Epidermal melanocyte (primary cell): ENCODE results near the gene CRYBB3.

ENCODE experiments used
- DNase-seq: peaks from one replicate; pipeline ENCODE4 v3.0.0; 2011; ENCODE audit warnings: low spot score; ENCODE audit not compliant: insufficient read length

Gene CRYBB3

DNA sequence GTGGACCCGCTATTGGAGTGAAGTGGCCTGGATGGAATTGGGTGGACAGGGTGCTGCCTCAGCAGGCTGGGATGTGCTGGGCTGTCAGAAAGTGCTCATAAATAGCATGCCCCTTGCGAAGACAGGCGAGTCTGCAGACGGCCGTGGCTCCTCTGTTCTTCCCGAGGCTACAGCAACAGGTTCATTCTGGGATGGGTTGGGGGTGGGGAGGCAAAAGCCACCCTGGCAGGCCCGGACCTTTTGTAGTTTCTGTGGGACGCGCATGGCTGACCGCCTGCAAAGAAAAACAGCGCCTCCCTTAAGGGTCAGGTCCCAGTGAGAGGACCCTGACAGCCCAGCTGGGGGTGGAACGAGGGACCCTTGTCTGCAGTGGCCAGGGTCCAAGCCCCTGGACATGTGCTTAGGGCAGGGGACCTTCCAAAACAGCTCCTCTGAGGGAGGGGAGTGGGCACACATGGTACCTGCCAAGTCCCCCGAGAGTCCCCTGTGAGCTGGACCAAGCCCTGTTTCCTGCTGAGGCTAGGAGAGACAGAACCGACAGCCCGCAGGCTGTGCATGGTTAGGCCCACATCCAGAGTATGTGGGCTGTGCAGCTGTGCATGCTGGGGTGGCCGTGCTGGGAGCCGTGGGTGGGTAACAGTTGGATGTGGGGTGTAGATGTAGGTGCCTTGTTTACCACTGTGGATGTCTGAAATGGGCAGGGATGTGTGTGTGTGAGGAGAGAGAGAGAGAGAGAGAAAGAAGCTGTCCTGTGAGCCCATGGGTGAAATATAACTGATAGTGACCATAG, at the start of gene CRYBB3:
Gene CRYBB3, plus strand, starts transcription at position 128 of the 790 bp plus-strand sequence. CDS start 1,539 bp downstream, outside the sequence.
- DNase-seq, result no peak

DNA sequence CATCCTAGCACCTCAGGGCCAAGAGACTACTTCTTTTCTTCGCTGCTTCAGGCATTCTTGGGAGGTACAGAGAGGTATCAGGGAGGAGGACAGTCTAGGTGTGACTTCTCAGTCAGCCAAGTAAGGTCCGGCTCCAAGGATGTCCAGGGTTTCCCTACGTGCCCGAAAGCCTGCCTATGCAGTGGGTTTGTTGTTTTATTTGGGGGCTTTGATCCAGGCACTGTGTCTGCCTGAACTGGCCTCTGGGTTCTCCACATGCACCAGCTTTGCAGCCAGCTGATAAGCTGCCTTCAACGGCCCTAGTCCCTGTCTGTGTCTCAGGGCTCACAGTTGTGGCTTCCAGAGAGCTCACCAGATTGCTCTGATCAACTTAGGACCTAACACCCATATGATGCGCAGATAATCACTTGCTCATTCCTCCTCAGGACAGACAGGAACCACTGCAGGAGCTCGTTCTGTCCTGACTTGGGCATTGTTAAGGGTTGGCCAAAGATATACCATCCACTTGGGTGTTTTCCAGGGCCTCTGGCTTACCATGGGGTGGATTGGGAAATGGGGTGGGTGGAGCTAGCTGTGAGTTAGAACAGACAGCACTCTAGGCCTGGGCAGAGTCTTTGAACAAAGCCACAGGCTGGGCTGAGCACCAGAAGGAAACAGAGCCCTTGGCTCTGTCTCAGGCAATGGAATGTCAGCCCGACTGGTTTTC, 45.5 kb upstream of the CRYBB3 start:
- DNase-seq, result peak; percentile 32

DNA sequence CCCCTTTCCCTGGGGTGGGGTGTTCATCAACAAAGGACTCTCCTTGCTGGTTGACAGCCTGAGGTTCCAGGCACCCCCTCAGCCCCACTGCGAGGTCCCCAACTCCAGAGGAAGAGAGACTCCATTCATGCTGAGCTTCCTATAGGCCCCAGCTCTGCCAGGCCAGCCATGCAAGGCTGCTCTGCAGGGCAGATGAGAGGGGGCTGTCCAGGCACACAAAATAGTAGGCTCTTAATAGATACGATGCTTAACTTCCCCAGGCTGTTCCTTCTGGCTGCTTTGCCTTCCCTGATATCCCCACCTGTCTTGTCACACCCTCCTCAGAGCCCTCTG, 45.0 kb upstream of the CRYBB3 start:
- DNase-seq, result no peak

DNA sequence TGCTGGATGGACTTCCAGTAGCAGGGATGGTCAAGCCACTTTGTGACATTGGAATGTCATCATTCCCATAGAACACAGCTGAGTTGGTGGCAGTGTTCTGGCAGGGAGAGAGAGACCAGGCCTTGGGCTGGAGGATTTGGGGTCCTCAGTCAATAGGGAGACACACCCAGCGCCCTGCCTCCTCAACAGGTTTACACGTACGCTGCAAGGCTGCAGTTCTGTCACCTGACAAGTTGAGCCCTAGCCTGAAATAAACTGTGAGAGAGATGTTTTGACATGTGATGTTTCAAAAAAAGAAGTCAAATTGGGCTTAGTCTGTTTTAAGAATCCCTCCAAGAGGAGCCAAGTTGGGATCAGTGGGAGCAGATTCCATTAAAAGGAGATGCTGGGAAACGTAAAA, 42.9 kb upstream of the CRYBB3 start:
- no peak for DNase-seq

DNA sequence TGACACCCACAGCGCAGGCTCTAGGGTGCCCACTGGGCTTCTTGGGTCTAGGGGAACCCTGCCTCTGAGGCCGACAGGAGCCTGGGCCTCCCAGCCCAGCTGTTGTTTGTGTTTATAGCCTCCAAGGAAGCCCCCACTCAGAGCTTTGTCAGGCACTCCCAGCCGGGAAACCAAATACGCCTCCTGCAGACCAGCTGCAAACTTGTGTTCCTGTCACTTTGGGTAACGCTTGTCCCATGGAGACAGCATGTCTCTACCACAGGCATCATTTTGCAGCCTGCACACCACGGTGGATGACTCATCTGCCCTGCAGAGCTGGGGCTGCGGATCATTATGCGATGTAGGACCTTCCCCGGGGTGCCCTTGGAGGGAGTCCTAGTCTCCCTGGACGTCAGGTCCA, 40.6 kb upstream of the CRYBB3 start:
- no peak for DNase-seq

DNA sequence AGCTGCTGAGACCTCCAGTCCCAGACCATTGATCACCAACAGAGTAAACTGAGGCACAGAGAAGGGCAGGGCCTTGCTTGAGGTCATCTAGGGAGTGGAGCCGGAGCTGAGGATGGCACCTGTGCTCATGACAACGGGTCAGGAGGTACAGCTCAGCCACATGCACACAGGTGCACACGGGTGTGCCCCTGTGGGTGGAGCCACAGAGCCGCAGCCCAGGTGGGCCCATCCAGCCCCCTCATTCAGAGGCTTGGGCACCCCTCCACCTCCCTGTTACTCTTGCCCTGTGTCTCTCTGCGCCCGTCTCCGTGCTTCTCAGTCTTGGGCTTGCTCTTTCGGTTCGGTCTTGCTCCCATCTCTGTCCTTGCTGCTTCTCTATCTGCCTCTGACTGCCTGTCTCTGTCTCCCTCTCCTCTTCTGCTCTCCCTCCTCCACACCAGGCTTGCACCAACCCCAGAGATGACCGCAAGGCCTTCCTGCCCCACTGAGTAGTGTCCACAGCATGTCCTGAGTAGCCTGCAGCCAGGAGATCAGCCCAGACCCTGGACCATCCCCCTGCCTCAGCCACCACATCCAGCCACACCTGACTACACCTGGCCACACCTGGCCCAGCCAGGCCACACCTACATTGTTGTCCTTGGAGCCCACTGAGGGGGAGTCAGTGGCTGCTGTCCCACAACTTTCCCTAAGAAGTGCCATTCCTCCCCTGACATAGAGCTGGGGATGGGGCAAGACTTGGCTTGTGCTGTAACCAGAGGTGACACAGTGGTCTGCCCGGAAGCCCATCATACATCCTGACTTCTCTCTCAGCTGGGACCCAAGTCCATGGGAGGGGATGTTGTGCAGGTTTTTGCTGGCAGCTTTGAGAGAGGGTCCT, 39.3 kb upstream of the CRYBB3 start:
- no peak for DNase-seq

DNA sequence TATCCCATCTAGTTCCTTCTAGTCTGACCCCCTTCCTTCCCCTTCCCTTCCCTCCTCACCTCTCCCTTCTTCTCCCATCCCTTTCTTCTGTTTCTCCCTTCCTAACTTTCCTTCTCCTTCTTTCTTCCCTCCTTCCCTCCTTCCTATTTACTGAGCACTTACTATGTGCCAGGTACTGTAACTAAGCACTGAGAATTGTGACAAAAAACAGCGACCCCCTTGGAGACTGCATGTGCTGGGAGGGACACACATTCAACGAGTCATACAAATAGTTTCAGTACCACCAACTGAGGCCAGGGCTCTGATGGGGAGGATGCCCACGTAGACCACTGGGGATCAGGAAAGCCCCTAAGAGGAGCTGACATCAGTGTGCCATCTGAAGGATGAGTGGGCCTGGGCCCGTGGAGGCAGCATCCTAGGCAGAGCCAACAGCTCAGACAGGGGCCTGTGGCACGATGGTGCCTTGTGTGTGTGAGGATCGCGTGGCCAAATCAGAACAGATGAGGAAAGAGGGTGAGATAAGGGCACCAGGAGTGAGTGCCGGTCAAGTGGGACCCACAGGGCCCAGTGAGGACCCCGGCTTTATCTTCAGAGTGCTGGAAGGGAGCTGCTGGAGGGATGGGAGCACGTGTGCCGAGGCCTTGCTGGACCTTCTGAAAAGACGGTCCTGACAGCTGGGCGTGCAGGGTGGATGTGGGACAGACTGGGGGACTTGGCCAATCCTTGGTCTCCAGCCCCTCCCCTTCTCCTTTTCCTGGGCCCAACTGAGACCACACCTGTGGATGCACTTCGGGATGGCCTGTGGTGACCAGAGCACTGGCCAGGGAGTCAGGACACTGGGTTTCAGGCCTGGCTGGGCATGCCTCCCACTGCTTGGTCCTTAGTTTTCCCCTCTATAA, 38.4 kb upstream of the CRYBB3 start:
- no peak for DNase-seq

DNA sequence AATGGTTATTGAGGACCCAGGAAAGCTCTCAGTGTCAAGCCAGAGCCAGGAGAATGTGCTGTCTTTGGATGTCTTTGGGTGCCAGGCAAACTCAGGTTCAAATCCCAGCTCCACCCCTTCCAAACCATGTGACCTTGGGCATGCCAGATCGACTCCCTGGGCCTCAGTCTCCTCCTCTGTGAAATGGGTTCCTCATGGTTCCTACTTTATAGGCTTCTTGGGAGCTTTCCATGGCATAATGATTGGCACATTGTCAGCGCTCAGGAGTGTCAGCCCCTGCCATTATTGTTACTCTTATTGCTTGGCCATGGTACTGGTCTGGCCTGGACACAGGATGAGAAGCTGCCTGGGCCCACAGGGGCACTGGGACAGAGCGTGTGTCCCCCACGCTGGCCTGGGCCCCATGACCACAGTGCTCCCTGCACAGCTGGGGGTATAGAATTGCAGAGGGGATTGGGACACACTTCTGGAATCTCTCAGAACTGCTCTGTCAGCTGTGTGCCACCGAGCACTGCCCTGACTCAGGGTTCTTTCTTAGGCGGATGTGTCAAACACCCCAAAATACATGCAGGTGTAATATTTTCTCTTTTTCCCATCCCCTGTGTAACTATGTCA, 37.6 kb upstream of the CRYBB3 start:
- no peak for DNase-seq

DNA sequence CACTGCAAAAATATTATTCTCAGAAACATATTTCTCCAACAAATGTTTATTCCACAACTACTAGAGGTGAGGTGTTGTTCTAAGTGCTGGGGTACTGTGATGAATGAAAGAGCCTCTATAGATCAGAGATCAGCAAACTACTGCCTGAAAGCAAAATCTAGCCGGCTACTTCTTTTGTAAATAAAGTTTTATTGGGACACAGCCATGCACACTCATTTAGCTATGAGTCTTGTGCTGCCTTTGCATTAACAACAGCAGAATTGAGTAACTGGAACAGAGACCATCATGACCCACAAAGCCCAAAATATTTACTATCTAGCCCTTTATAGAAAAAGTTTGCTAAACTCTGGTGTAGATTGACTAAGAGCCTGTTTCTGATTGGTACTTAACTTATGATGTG, 37.1 kb upstream of the CRYBB3 start:
- DNase-seq, result no peak

DNA sequence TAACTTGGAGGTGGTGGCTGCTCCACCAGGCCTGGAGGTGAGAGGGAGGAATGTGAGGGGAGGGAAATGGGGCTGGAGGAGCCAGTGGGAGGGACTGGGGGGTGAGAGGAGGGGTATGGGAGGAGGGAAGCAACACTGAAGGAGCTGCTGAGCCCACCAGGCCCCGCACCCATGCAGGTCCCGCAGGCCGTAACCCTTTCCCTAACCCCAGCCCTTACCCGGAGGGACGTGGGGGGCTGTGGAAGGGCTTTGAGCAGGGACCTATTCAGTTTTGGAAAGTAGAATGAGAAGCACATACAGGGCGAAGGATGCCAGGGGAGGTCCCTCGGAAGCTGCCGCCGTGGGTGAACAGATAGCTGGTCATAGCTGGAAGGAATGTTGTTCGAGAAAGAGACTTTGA, 33.9 kb upstream of the CRYBB3 start:
- no peak for DNase-seq

DNA sequence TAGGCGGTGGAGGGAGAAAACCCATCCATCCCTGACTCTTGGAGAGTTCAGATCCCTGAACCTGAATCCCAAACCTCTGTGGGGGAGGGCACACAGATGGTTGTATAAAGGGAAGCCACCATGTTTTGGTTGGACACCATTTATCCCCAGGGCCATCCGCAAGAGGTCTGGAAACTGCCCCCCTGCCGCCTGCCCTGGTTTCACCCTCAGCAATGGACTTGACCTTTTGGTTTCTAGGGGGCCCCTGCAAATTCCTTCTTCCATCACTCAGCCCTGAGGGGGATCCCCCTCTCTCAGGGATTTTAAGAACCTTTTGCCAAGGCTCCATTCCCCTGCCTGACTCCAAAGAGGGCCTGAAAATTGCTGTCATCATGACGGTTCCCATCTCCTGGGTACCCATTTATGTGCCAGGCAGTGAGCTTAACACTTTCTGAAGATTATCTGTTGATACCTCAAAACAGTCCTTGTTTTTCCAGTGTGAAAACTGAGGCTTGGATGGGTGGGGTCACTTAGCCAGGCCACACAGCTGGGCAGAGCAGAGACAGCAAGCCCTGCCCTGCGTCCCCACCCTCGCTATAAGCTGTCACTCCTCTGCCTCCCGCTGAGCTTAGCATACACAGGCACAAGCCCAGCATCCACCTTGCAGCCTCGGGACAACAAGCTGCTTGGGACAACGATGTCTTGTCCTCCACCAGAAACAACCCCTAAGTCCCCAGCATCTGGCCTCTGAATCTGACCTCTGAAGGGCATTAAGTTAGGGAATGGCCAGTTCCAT, 33.2 kb upstream of the CRYBB3 start:
- DNase-seq, result no peak

DNA sequence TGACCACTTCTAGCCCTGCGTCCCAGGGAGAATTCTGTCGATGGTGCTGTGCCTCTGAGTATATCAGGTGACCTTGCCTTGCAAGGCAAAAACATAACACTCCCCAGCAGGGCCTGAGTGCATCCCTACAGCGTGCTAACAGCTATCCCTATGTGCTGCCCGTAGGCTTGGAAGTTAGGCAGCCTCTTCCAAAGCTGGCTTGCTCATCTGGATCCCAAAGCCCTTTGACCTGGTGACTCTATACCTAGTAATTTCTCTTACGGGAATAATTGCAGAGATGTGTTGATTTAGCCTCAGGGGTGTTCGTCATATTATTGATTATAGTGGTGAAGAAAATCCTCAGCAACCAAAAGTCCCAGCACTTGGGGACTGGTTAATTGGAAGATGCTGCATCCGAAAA, 32.6 kb upstream of the CRYBB3 start:
- DNase-seq, result no peak

DNA sequence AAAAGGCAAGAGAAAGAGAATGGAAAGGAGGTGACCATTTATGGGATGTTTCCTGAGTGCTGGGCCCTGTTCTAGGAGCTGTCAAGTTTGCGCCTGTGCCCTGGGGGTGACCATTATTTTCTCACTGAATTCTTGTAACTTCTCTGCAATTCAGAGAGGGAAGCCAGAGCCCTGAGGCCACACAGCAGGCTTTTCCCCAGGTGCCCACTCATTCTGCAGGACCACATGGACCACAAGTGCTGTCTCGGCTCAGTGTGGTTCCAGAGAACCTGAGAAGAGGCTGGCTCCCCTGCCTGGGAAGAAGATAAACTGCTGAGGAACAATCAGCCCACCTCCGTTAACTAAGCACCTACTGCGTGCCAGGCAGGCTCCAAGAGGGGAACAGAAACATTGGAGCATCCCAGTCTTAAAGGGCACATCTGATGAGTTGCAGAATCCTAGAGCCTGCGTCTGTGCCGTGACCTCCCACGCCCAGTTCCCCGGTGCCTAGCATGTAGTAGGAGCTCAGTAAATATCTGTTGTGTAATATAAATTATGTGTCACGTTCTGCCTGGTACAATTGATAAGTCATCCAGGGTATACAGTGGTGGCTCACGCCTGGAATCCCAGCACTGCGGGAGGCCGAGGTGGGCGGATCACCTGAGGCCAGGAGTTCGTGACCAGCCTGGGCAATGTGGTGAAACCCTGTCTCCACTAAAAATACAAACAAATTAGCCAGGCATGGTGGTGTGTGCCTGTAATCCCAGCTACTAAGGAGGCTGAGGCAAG, 31.6 kb upstream of the CRYBB3 start:
- DNase-seq, result no peak

DNA sequence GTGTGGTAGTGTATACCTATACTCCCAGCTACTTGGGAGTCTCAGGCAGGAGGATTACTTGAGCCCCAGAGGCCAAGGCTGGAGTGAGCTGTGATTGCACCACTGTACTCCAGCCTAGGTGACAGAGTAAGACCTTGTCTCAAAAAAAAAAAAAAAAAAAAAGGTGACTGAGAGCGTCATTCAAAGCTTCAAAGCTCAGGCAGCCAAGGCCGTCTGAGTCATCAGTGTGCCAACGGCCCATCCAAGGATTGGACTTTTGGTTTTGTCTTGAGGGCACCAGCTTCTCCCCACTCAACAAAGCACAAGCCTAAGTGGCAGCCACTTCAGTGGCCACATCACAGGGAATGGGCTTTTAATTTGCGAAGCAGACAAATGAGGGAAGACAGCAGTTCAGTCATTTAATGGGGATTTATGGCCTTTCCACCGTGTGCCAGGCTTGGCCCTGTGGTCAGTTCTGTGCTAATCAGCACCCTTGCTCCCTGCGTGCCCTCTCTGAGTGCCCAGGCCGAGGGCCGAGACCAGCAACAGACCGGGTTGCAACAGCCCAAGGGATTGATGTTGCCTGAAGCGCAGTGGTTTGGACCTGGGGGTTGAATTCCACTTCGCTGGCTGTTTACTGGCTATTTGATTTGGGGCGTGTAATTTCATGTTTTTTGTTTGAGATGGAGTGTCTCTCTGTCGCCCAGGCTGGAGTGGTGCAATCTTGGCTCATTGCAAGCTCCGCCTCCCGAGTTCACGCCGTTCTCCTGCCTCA, 30.2 kb upstream of the CRYBB3 start:
- no peak for DNase-seq

DNA sequence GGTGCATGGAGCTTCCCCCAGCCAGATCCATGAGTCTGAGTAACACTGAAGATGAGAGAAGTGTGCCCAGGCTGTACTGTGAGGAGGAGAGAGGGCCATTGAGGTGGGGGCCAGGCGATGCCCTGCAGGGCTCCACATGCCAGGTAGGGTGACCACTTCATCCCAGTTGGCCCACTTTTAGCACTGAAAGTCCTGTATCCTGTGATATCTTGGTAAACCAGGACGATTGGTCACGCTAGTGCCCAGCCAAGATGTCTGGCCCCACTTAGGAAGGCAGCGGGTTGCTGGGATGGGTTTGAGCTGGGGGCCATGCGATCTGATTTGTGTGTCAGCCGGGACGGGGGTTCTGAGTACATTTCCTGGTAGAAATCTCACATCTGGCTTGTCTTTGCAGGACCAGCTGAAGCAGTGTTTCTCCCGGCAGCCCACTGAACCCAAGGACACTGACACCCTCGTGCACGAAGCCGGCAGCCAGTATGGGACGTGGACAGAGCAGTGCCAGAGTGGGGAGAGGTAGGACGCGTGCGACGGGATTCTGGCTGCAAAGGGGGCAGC, 29.2 kb upstream of the CRYBB3 start:
- no peak for DNase-seq

DNA sequence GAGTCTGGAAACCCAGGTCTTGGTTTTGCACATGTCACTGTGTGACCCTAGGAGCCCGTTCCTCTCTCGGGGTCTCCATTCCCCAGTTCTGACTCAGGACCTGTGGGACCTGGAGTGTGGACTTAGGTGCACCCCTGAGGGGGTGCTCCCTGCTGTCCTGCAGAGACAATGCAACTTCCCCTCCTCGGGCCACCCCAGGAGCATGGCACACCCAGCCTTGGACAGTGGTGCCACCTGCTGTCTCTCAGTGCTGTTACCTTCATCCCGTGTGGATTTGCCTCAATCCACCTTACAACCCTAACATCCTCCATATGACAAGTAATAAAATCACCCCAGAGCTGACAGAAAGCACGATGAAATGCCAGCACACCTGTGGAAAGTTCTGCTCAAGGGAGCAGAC, 27.5 kb upstream of the CRYBB3 start:
- DNase-seq, result no peak

DNA sequence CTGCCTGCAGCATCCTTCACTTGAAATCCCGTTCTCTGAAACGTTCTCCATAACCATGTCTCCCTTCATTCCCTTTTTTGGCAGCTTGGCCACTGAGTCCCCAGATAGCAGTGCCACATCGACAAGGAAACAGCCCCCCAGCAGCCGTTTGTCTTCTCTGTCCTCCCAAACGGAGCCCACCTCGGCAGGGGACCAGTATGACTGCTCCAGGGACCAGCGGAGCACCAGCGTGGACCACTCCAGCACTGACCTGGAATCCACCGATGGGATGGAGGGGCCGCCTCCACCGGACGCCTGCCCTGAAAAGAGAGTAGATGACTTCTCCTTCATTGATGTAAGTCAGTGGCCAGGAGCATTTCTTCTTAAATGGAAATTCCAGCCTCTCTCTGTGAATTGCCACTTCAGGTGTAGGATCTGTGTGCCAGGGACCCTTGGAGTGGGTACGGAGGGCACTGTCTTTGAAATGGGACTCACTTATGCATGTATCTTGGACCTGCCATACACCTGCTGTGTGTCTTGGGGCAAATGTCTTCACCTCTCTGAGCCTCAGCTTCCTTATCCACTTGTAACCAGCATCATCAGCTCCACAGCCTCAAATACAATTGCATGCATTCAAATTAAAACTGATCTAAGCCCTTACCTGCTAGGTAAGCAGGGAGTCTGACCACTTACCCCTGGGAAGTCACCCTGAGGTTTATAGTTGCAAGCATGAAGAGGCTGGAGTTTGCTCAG, 25.3 kb upstream of the CRYBB3 start:
- DNase-seq, result no peak
